ENCODE results near the gene KNG1.

KNG1 gene

DNA sequence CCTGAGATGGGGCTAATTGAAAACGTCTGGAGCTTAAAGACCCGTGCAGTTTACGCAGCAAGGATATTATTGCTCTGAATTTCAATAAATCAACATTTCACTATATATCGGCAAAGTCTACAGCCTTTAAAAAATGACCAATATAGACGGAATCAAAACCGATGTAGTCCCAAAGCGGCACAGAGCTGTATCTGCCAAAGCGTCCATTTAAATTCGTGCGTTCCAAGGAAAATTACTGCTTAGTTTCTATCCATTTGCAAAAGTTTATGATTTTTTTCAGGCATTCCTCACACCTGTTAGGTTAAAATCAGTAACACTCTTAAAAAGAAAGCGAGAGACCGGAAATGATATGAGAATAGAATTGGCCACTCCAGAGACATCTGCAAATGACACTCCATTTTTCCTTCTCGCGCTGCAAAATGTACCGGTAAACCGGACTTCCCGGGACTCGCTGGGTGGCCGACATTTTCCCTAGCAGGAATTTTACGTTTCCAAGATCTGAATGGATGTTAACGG lies 65.4 kb downstream of the KNG1 start:
- DNase-seq, result no peak

DNA sequence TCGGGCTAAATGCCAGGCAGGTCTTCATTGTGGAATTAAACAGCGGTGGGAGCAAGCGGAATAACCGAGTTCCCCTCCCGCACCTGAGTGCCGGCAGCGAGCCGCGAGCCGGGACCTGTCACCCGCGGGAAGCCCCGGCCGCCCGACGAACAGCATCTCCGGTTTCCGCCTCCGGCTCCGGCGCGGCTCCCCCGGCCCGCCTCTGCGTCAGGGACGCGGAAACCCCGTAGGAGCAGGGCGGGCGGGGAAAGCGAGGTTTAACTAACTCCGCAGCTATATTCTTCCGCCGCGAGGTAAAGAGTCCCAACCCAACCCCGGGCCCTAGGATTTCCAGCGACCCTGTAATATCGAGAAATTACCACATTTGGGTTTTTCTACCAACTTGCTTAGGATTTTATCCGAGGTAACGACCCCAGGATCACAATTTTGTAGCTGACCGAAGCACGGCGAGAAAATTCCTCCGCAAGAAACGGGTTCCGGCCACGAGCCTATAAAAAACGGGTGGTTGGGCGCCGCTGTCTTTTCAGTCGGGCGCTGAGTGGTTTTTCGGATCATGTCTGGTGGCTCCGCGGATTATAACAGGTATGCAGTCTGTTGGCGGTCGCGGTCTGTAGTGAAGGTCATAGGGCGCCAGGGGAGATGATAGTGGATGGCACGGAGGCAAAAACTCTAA lies 66.0 kb downstream of the KNG1 start, which contains the start of gene EIF4A2:
TSS of gene EIF4A2 (plus strand) at position 520 of the 673 bp plus-strand sequence. CDS start at position 554, 34 bp downstream.
- DNase-seq, result peak; percentile 82

DNA sequence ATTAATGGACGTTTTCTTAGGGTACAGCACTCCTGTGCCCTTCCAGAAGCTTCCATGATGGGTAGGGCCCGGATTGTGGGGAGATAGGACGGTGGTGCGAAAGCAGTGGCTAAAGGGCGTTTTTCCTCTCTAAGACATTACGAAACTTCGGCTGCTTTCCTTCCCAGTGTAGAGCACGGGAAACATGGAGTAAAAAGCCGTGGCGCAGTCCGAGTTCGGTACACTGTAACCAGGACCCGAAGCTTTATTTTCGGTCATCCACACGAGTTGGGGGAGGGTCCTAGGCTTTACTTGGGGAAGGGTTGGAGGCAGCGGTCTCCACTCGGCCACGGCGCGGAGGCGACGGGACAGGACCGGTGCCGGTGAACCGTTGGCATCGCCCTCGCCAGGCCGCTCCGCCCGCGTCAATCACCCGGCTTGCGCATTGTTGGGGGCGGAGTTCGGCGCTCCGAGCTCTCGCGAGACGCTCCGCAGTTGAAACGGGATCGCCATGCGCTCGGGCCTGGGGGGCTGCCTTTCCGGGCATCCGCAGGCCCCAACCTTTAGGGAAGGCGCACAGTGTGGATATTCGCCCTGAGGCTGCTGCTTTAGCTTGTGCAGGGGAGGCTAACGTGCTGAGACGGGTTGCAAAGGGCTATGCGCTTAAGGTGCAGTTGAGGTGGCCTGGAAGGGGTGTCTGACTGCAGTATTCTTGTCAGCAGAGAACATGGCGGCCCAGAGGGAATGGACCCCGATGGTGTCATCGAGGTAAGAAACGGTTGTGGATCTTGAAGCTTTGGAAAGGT lies 66.8 kb downstream of the KNG1 start:
- no peak for DNase-seq

DNA sequence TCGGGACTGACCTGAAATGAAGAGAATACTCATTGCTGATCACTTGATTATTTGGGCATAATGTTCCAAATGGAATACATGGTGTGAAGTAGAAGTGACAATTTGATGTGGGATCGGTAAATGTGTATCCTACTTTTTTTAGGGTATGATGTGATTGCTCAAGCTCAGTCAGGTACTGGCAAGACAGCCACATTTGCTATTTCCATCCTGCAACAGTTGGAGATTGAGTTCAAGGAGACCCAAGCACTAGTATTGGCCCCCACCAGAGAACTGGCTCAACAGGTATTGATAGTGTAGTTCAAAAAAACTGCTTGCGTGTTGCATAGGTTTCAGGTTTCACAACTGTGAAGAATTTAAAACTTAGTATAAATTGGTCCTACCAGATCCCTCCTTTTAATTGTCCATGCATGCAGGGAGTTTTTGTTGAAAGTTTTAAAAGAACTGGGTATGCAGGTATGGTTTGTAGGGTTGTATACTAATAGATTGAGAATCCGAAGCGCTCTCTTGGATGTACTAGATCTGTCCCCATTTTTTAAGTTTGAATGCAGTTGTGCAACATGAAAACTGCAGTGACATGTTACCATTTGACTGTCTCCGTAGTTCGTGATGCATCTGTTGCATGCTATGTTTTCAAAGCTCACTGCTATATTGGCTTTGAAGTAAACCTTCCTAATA lies 67.8 kb downstream of the KNG1 start:
- no peak for DNase-seq

DNA sequence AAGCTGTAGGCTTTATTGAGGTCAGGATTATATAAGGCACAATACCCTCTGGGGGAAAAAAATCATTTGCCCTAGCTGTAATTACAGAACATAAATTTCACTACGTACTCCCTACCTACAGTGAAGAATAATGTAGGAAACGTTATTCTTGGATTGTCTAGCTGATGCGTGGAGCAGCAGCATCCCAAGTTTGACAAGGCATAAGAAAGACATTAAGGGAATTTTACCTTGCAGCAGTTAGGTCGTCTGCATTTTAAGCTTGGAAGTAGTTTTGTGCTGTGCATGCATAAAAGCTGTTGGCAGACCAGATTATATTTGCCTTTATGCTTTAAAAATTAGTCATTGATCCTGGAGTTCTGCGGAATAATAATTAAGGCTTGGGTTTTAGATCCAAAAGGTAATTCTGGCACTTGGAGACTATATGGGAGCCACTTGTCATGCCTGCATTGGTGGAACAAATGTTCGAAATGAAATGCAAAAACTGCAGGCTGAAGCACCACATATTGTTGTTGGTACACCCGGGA lies 68.4 kb downstream of the KNG1 start:
- no peak for DNase-seq

GRCh38 chr3:186786922-186787321 lies 69.8 kb downstream of the KNG1 start:
- no peak for DNase-seq

DNA sequence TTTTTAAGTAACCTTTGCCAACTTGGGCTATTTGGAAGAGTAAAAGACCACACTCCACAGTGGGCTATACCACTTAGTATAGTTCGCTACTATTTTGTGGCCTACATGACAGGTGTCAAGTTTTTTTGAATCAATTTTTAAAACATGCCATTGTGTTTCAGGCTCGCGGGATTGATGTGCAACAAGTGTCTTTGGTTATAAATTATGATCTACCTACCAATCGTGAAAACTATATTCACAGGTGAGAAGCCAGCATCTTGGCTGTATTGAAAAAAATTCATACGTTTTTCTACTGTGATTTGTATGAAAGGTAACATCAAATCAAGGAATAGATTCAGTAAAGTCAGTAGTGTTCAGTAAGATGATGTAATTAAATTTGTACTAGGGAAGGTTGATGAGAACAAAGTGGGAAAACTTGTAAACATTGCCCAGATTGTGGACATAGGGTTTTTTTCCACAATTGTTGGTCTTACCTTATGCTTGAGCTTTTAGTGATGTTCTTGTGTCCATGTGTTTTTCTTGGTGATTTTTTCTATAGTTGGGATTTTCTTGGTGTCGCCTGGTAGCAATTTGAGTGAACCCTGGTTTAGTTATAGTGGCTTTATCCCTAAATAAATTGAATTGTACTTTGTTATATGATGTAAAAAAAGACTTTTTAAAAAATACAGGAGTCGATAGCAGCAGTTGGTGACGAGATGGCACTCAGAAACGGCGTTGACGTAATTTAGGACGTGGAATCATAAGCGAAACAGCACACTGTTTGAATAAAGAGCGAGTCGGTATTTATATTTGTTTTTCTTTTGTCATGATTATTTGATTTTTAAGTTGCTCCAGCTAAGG lies 70.7 kb downstream of the KNG1 start:
- DNase-seq, result no peak

DNA sequence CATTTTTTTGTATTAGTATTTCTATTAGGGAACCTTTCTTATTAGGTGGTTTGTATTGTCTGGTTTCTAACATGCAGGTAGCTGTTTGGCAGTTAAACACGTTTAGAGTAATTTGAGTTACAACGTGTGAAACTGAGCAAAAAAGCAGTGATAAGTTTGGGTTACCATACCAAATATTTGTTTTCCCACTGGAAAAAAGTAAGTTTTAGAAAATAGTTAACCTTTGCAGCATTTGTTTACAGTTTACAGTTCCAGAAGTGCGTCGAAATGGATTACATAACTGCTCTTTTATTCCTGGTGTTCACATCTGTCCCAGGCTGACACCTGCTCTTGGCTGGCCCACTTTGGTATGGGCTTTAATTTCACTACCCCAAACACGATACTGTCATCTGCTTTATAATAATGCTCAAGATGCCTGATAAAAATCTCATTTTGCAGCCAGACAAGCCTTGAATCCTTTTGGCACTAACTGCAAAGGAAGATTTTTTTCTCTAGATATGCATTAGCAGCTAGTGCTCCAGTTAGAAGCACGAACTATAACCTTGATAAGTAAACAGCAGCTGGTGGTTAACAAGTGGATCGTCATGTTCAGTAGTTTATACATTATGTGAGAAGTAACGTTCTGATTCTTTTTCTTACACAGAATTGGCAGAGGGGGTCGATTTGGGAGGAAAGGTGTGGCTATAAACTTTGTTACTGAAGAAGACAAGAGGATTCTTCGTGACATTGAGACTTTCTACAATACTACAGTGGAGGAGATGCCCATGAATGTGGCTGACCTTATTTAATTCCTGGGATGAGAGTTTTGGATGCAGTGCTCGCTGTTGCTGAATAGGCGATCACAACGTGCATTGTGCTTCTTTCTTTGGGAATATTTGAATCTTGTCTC lies 71.6 kb downstream of the KNG1 start:
- DNase-seq, result no peak

GRCh38 chr3:186789554-186790260 lies 72.5 kb downstream of the KNG1 start:
- no peak for DNase-seq

DNA sequence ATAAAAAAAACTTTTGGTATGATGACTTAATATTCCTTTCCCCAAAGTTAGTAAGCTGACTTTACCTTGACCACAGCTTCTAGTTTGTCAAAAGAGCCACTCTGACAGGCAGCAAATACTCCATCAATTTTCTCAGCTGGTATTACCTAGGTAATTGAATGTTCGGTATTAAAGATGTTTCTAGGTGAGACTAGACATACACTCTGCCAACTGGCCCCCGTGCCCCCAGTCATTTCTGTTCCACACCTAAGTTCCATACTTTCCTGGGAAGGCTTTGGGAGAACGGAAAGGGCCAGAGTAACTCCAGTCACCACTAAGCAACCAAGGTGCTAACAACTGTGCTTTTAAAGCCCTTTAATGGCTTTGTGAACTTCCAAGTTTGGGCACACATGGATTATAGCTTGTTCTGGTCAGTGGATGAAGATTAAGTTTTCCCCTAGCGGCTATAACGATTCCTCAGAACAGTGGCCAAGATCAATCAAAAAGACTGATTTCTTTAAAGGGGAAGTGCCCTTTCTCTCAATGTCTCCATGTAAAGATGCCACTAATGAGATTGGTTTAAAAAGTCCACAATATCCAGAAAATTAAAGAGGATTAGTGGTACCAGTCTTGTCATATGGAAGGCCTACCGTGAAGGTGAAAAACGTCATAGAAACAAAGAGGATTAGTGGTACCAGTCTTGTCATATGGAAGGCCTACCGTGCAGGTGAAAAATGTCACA lies 73.3 kb downstream of the KNG1 start:
- no peak for DNase-seq

Data from amniotic stem cell (primary cell).